CD4-positive, alpha-beta T cell treated with Interleukin-17A for 4 hours (primary cell): ENCODE results near the gene MSGN1.
"Not testable (repeated sequence)": the region's sequence is repeated elsewhere in the genome, so short reads cannot be mapped to it uniquely, and the experiment has no call there.

Source experiments
- DNase-seq: peaks from one replicate; pipeline ENCODE4 v3.0.0-alpha.2; 2020; ENCODE audit warnings: mixed read lengths

MSGN1 gene

DNA sequence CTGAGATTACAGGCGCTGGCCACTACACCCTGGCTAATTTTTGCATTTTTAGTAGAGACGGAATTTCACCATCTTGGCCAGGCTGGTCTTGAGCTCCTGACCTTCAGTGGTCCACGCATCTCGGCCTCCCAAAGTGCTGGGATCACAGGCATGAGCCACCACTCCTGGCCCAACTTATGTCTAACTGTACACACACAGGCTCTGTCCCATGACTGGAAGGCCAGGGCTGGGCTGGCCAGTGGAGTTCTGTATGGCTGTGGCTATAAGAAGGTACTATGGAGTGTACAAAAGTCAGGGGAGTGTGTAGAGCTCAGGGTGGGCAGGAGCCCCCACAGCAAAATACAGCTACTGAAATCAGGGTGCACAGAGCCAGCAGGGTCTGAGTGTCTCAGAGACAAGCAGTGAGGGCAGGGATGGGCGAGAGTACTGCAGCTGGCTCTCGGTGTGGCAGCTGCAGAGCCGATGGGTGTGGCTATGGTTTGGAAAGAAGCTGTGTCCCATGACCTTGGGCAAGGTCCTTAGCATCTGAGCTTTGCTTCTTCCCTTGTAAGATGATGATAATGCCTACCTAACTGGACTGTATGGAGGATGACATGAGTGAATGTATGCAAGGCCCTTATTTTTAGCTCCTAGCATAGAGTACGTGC, 10.4 kb upstream of the MSGN1 start:
- no peak for DNase-seq

DNA sequence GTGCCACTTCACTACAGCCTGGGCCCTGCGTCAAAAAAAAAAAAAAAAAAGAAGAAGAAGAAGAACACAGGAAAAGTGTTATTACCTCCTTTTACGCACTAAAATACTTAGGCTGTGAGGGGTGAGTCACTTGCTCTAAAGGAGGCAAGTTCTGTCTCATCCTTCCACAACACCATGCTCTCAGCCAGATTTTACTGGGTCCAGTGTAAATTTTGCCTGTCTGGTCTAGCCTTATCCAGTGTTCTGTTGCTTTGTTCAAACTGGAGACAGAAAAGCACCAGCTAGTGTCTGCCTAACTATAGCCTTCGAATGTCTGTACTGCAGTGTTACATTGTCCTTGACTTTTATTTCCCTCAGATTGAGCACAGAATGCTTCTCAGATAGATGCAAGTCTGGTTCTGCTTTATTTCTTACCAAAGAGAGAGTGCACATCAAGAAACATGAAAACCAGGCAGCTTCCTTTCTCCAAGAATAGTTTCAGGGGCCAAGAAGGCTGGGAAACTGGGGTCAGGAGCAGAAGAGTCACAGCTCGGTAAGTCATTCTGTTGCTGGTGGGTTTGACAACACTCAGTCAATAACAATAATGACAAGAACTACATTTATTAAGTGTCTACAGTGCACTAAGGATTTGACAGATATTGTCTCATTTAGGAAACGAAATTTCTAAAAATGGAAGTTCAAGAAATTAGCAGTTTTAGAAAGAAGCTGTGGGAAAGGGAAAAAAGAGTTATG, 3.1 kb upstream of the MSGN1 start:
- no peak for DNase-seq

DNA sequence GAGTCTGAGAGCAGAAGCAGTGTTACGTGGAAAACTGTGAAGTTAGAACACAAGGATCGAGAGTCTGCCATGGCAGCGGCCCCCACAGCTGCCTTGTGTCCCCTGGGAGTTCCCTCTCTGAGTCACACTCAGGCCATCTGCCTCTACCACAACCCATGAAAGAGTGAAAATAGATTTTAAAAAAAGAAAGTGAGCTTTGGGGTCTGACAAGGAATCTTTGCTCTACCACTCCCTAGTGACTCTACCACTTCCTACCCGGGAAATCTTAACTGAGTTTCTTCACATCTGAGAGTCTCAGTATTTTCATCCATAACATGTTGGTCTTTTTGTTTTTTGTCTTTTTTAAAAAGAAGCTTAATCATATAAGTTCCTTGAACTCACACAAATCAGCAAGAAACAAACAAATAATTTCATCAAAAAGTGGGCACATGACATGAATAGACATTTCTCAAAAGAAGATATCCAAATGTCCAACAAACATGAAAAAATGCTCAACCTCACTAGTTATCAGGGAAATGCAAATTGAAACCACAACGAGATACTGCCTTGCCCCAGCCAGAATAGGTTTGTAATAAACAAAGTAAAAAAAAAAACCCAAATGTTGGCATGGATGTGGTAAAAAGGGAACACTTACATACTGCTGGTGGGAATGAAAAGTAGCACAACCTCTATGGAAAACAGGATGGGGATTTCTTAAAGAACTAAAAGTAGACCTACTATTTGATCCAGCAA, 2.4 kb upstream of the MSGN1 start:
- no peak for DNase-seq

DNA sequence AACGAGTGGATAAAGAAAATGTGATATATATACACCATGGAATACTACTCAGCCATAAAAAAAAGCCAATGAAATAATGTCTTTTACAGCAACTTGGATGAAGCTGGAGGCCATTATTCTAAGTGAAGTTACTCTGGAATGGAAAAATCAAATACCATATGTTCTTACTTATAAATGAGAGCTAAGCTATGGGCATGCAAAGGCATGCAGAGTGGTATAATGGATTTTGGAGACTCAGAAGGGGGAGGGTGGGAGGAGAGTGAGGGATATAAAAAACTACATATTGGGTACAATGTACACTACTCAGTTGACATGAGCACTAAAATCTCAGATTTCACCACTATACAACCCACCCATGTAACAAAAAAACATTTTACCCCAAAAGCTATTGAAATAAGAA, 1.7 kb upstream of the MSGN1 start:
- DNase-seq, result no peak

DNA sequence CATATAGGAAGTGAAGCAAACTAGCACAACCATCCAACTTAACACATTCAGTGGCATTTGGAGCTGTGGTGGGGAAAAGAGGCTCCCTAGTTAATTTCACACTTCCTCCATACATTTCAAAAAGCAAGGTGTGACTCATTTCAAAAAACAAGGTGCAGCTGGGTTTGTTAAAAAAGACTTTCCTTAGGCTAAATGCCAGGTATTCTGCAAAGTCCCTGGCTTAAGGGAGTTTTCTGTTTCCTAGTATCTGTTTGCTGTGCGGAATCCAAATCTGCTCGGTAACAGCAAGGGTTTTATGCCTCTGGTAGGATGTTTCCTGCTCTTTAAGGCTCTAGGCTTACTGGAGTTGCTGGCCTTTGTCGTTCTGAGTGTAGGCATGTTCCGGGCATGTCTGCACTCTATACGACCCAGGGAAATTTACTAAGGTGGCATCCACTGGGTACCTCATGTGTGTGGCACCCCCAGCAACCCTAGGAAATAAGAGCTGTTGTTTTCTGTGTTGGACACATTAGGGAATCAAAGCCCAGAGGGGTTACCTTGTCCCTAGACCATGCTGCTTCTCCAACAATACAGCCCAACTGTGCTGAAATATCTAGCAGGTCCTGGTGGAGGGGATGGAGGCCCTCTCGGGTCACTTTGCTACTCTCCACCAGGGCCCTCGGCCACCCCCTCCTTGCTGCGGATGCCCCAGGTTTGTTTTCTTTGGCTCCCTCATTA, 634 bp upstream of the MSGN1 start:
- DNase-seq, result no peak

DNA sequence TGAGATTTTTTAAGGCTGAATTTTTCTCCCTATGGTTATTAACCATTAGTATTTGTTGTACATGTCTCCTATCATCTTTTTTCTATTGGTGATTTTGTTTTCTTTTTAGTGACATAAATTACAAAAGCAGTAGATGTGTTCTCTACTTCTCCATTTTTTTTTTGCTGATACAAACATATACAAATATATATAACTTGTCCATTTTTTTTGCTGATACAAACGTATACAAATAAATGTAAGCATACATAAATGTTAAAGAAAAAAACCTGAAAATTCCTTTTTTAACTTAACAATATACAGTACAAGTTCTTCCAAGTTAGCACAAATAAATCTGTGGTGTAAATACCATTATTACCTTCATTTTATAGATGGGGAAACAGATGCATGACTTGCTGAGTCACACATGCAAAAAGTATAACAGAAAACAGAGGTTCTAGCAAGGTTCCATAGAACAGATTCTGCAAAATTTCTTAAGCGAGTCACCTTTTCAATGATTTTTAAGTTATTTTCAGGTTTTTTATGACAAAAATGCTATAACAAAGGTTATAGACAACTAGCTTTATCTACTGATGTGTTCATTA, 2.1 kb downstream of the MSGN1 start:
- DNase-seq, result no peak

DNA sequence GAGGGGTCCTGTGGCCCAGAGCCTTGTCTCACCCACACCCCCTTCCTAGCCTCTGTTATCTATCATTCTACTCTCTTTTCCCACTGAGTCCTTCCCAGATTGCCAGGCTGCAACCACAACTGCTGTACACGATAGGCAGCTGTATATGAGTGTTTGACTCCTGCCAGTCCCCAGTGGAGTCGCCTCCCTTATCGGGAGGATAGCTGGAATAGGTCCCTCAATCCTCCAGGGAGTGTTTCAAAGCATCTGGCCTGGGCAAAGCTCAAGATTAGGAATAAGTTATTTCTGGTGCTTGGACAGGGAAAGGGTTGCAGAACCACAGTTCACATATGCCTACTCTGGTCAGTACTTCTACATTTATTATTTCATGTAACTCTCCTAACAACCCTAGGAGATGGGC, 4.8 kb downstream of the MSGN1 start:
- no peak for DNase-seq

DNA sequence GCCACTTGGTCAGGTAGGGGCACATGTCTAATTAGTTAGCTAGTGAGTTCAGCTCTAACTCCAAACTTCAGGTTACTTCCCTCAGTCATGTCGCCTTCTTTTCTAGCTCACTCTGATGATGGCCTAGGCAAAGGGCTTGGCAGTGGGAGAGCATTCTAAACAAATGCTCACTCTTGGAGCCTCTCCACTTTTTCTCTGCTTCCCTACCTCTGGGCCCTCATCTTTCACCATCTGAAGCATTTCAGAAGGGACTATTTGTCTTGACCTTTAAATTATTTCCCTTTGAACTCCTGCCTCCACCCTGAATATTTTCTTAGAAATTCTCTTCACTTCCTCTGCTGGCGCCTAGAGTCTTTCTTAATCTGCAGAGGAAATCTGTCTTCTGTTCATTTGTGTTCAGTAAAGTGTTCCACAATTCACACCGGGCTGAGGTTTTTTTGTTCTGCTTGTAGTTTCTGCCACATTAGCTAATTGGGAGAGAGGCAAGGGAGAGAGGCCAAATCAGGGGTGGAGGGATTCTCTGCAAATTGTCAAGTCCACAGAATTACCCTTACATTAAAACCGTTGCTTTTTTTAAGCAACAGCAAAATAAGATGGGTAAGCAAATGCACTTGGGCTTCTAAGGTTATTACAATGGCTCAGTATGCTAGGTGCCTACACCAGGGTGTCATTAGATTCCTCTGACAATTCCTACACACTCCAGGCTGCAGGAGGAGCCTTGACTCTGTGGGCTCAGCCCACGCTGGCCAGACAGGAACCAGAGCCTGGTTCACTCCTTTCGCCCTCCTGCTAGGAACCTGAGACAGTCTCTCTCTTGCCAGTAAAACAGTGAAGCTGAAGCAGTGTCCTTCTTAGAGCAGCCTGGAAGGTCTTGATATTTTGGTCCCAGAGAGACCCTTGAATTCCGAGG, 5.5 kb downstream of the MSGN1 start:
- no peak for DNase-seq

DNA sequence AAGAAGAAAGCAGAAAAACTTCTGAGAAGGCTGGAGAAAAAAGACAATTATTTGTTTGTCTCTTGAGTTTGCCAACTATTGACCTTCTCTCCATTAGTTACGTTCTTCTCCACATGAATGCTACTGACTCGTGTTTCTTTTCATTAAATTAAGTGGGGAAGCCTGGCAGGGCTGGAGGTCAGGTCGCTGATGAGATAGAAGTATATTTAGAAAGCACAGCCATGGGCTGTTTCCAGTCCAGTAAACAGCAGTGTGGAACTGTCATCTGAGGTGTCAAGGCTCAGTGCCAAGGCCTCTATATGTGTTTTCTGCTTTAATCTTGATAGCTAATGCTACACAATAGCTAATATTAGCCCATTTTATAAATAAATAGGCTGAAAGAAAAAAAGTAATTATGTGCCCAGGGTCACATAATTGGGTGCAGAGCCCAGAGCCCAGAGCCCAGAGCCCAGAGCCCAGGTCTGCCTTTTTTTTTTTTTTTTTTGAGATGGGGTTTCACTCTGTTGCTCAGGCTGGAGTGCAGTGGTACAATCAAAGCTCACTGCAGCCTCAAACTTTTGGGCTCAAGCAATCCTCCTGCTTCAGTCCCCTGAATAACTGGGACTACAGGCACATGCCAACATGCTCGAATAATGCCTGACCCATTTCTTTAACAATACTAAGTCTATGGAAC, 6.3 kb downstream of the MSGN1 start:
- no peak for DNase-seq

DNA sequence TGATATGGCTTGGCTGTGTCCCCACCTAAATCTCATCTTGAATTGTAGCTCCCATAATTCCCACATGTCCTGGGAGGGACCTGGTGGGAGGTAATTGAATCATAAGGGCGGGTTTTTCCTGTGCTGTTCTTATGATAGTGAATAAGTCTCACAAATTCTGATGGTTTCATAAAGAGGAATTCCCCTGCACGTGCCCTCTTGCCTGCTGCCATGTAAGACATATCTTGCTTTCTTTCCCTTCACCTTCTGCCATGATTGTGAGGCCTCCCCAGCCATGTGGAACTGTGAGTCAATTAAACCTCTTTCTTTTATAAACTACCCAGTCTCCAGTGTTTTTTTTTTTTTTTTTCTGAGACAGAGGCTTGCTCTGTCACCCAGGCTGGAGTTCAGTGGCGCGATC, 7.4 kb downstream of the MSGN1 start:
- not testable (repeated sequence) for DNase-seq

DNA sequence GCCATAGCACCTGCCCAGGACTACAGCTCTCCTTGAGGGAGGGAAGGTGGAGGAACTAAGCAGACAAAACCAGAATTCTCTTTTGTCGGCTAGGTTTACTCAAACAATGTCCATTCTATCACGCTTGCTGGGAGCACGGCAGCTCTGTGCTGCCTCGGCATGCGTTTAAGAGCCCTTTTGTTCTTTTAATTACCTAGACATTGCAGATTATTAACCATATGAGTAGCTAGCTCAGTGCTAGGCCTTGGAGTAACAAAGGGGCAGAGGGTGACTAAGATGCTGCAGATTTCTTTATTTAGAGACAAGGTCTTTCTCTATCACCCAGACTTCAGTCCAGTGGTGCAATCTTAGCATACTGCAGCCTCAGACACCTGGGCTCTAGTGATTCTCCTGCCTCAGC, 11.1 kb downstream of the MSGN1 start:
- no peak for DNase-seq

DNA sequence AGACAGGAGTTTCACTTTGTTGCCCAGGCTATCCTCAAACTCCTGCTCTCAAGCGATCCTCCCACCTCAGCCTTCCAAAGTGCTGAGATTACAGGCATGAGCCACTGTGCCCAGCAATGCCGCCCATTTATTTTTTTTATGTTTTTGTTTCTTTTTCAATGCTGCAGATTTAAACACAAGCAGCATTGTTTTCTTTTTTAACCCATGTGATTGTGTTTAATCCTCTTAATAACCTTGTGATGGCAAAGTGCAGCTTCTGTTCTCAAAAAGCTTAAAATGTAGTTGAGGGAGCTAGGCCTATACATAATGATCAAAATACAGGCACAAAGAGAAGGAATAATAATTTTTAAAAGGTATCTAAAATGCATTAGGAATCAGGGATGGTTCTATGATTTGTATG, 11.5 kb downstream of the MSGN1 start:
- no peak for DNase-seq

DNA sequence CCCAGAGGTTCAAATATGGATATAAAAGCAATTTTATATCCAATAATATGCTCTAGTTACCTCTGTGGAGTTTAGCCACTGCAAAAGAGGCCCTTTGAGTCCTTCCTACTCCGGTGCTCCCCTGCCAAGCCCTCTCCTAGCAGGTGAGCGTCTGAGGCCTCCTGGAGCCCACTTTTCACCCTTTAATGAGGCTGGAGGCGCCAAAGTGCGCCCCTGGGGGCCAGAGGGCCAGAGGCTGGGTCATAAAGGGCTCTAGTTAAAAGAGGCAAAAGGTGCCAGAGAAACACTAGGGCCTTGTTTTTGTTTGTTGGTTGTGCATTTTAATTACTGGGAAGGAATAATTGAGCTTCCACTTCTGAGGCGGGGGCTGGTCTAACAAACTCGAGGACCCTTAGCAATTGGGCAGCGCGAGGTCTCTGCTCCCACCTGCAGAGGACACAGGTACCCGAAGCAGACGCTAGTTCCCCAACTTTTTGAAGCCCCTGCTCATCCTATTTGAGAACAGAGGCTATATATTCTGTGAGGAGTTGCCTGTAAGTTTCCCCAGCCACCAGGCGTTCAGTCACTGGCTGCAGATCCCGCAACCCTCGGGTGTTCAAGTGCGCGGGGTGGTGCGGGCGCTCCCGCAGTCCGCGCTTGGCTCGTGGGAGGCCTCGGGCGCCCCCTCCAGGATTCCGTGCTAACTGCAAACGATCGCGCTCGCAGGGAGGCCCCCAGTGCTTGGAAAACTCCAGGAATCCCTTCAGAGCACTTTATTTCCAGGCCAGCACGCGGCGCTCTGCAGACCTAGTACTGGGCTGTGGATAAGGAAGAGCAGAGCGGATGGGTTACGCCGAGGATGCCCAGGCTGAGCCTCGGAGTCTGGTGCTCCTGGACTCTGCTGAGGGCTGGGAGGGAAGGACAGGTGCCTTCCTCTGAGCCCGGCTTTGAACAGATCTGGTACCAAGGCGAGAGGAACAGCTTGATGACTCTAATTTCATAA, 14.1 kb downstream of the MSGN1 start:
- DNase-seq, result peak; percentile 29

DNA sequence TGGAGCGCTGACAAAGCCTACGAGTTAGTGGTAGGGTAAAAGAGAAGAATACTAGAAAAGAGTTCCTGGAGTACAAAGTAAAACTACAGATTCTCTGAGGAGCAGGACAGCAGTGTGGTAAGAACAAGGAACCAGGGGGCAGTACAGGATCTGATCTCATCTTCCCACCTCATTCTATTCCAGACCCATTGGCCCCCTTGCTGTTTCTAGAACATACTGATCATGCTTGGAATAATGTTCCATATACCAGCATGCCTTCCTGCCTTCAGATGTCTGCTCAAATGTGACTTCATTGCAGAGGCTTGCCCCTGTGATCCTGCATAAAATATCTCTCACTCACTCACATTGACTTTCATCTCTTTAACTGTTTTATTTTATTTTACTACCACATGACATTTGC, 19.3 kb downstream of the MSGN1 start:
- DNase-seq, result no peak

DNA sequence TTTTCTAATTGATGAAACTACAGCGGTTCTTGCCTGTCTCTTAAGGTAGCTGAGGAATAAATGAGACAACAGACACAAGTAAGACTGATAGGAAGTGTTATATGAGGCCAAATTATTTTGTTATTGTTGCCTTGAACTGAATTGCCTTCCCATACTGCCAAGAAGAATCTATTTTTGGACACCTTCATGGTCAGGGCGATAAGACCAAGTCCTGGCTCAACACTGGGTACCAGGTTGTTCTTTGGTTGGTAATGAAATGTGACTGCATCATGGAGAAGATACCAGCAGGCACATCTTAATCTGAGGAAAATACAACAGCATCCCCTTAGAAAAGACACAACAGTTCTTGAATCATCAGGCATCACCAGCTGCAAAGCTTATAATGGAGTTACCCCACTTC, 23.7 kb downstream of the MSGN1 start:
- no peak for DNase-seq

DNA sequence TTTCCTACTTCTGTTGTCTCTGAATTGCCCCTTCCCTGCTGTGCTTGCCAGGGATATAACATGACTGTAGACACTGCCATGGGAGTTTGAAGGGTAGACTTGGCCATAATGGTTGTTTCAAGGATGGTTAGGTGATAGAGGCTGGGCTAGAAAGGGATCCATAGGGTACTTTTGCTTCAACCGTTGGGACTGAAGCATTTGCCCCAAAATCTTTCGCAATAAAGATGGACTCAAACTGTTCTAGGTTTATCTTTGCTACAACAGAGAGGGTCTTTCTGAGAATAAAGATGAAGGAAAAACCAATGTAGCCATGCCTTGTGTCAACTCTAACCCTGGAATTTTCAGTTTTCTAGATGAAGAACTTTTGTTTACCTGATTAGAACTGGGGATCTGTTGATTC, 27.2 kb downstream of the MSGN1 start:
- no peak for DNase-seq

DNA sequence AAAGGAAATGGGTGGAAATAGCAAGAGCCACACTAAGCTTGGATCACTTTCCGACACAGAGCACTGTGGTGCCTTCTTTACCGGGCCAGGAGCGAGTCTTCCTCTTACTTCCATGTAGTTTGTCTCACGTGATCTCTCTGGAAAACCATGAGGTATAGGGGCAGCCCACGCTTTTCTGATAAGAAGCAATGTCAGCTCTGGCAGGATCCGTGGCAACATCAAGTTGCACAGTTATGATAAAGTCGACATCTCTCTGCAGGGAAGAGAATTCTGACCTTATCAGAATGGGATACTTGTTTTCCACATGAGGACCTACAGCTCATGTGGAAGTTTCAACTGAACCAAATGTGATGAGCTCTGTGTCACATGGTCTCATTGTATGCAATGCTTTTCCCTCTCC, 29.5 kb downstream of the MSGN1 start:
- DNase-seq, result no peak

DNA sequence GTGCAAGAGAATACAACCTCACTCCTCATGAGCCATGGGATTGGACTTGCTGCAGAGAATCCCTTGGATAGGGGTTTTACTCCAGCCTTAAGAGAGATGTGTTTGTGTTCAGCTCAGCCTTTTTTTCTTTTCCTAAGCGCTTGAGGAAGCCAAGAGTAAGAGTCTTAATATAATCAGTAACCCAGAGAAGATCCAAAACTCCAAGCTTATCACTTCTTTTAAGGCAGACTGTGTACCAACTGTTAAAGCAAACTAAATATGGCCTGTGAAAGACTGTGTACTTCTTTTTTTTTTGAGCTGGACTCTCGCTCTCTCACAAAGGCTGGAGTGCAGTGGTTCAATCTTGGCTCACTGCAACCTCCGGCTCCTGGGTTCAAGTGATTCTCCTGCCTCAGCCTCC, 30.4 kb downstream of the MSGN1 start:
- DNase-seq, result no peak

DNA sequence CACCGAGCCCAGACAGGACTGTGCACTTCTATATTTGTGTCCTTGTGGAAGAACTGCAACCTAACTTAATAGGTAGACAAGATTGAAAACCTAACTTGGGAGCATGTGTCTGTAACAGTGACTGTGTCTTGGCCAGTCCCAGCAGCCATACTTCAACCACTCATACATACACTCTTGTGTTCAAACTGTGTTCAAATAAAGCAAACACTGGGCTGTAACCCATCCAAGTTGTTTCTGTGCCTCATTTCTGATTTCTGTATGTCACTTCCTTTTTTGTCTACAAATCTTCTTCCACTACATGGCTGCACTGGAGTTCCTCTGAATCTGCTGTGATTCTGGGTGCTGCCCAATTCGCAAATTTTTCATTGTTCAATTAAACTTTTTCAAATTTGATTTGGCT, 31.0 kb downstream of the MSGN1 start:
- no peak for DNase-seq

DNA sequence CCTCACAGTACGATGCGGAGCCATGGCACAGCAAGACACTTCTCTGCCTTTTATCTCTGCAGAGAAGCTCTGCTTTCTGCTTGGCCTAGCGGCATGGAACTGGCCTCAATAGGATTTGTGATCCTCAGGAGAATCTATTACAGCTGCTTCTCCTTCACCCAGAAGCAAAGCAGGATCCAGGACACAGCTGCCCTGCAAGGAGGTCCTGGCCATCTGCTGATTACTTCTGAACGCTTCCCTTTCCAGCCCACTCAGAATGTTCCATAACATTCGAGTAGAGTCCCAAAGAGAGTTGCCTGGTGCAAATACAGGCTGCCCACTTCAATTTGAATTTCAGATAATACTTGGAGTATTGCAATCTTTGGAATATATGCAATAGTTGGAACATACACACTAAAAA, 33.0 kb downstream of the MSGN1 start:
- DNase-seq, result no peak
